Fibroblast of upper back skin (primary cell): ENCODE results near the gene CTPS1.

Source experiments
- DNase-seq: peaks from one replicate; pipeline ENCODE4 v3.0.0-alpha.2; 2013

Gene CTPS1

GRCh38 chr1:41003640-41004220, 24.2 kb downstream of the CTPS1 start:
- DNase-seq, result peak; percentile 100

- no peak for DNase-seq
These were observed 26.4 kb downstream of the CTPS1 start for GRCh38 chr1:41005876-41006275.

- DNase-seq, result peak; percentile 26
These were observed 27.7 kb downstream of the CTPS1 start for GRCh38 chr1:41006942-41007865.

GRCh38 chr1:41009466-41009865, 30.0 kb downstream of the CTPS1 start:
- no peak for DNase-seq

- DNase-seq, result no peak
These were observed 30.8 kb downstream of the CTPS1 start for GRCh38 chr1:41010345-41010744.

- no peak for DNase-seq
These were observed 33.5 kb downstream of the CTPS1 start for GRCh38 chr1:41013024-41013423.

GRCh38 chr1:41013796-41014195, 34.3 kb downstream of the CTPS1 start:
- DNase-seq, result no peak

- no peak for DNase-seq
These were observed 35.4 kb downstream of the CTPS1 start for GRCh38 chr1:41014871-41015270.

- DNase-seq, result no peak
These were observed 35.9 kb downstream of the CTPS1 start for GRCh38 chr1:41015281-41015896.

GRCh38 chr1:41015897-41016470, 36.5 kb downstream of the CTPS1 start:
- no peak for DNase-seq

- no peak for DNase-seq
These were observed 37.9 kb downstream of the CTPS1 start for GRCh38 chr1:41017141-41018017.

GRCh38 chr1:41018018-41018410, 38.5 kb downstream of the CTPS1 start:
- no peak for DNase-seq

GRCh38 chr1:41019353-41019745, 39.9 kb downstream of the CTPS1 start:
- DNase-seq, result no peak

GRCh38 chr1:41020109-41020576, 40.6 kb downstream of the CTPS1 start:
- no peak for DNase-seq

- DNase-seq, result no peak
These were observed 41.2 kb downstream of the CTPS1 start for GRCh38 chr1:41020654-41021053.

GRCh38 chr1:41021526-41022308, 42.2 kb downstream of the CTPS1 start, which contains the start of gene SLFNL1:
SLFNL1 (minus strand) TSS chr1:41021725; CDS start chr1:41020660, 1,065 bp downstream.
- DNase-seq, result no peak

- no peak for DNase-seq
These were observed 42.9 kb downstream of the CTPS1 start for GRCh38 chr1:41022424-41022823.

GRCh38 chr1:41023279-41023990, 43.9 kb downstream of the CTPS1 start:
- no peak for DNase-seq

GRCh38 chr1:41024953-41025352, 45.5 kb downstream of the CTPS1 start:
- no peak for DNase-seq

GRCh38 chr1:41025979-41026819, 46.7 kb downstream of the CTPS1 start:
- no peak for DNase-seq
